Upper lobe of left lung (tissue), 6 donors: ENCODE data around the gene MAPK14. TPM values are rescaled to one million over a fixed set of nuclear protein-coding genes. Genes with fewer than 3 reads are reported as not detected.
"Not testable (repeated sequence)": the region's sequence is repeated elsewhere in the genome, so short reads cannot be mapped to it uniquely, and the experiment has no call there.

Source experiments
- ATAC-seq, 2 donors: fragments of 200-7000 bp; cut with Tn5 transposase; one replicate each; pipeline ENCODE4 v1.9.1; 2022; ENCODE audit warnings: mild to moderate bottlenecking in 2 of 2, moderate library complexity in 2 of 2; ENCODE audit not compliant: low FRiP score in 2 of 2
- DNase-seq, 2 donors: peaks; one replicate each; pipeline ENCODE4 v3.0.0-alpha.2; 2019 to 2020
- H3K27ac ChIP-seq, 4 donors: fragments of 200-600 bp; sonication (generic); one replicate each; pipeline ENCODE4 v1.5.1; 2016 to 2019
- H3K27me3 ChIP-seq, 4 donors: fragments of 200-600 bp; sonication (generic); one replicate each; pipeline ENCODE4 v1.5.1; 2017 to 2019
- H3K36me3 ChIP-seq, 4 donors: fragments of 200-600 bp; sonication (generic); one replicate each; pipeline ENCODE4 v1.5.1; 2016 to 2019
- H3K4me1 ChIP-seq, 4 donors: fragments of 200-600 bp; sonication (generic); one replicate each; pipeline ENCODE4 v1.5.1; 2018 to 2019
- H3K4me3 ChIP-seq, 4 donors: fragments of 200-600 bp; sonication (generic); one replicate each; pipeline ENCODE4 v1.5.1; 2017 to 2019; ENCODE audit warnings: mild to moderate bottlenecking in 2 of 4, moderate library complexity in 1 of 4
- H3K9me3 ChIP-seq, 4 donors: fragments of 200-600 bp; sonication (generic); one replicate each; pipeline ENCODE4 v1.5.1; 2018 to 2019
- EP300 ChIP-seq, 4 donors: sonication (generic); formaldehyde crosslinking; IDR thresholded peaks; one replicate each; pipeline ENCODE4 v1.5.1; 2017; ENCODE audit warnings: antibody characterized with exemption in 4 of 4, control low read depth in 2 of 4
- POLR2A ChIP-seq, 4 donors: fragments of 450-650 bp; IDR thresholded peaks; one replicate each; pipeline ENCODE4 v1.5.1; 2016 to 2017; ENCODE audit warnings: antibody characterized with exemption in 4 of 4, mild to moderate bottlenecking in 2 of 4
- POLR2AphosphoS5 ChIP-seq, 2 donors: sonication (generic); formaldehyde crosslinking; IDR thresholded peaks; one replicate each; pipeline ENCODE4 v1.5.1; 2017; ENCODE audit warnings: antibody characterized with exemption in 2 of 2
- WGBS, 2 donors: methylation state at CpG; one replicate each; pipeline ENCODE4 v1.1.5; 2017 to 2018; 5-methylcytosine and 5-hydroxymethylcytosine counted together
- total RNA-seq, 6 donors: library from RNA; depleted of rRNA in 4 of 6; stranded (reverse); fragments of >200 nt in 4 of 6; gene quantifications; one replicate each; pipeline versions ENCODE4 v1.1.0 to v1.2.1, GENCODE V29; 2016 to 2021
- TF ChIP-seq, protein P1 (sequence below), 6 experiments: fragments of 450-650 bp in 4 of 6; fragments of 200-600 bp in 2 of 6; sonication (generic) in 2 of 6; IDR thresholded peaks; one replicate each; pipeline ENCODE4 v1.5.1; 2016 to 2019; ENCODE audit warnings: antibody characterized with exemption in 6 of 6
- donor health status: DM: no; HTN: no; CAD: no; lungs with moderate emphysema.
- donor health status: DM: no; HTN: yes; CAD: no; lungs with severe emphysema.

Gene MAPK14
- total RNA-seq, 6 donors from 2014 or later = 39.8 to 96.3 (median 70.8) TPM

DNA sequence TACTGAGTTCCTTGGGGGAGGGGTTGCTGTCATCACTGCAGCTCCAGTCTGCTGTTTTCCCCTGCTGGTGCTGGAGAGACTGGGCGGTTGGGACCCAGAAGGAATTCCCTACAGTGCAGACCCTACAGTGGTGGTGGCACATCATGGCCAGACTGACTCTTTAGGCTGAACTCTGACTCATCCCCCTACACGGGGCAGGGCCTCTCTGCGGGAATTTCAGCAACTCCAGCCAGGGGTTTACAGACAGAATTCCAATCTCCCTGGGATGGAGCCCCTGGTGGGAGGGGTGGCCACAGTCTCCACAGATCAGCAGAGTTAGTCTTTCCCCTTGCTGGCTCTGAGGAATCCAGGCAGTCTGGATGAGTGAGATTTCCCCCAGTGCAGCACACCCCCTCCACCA is 55.8 kb downstream of the MAPK14 start:
- ATAC-seq = no peak
- H3K27me3 ChIP-seq = no peaks in the 10 kb centered on the region
- no peak overlapping the region for H3K27ac ChIP-seq
- no peaks in the 10 kb centered on the region for H3K4me1 ChIP-seq
- TF ChIP-seq POLR2A (IDR thresholded peaks at IDR 0.05) = no peak
- no peak for TF ChIP-seq EP300 (IDR thresholded peaks at IDR 0.05)
- TF ChIP-seq POLR2AphosphoS5 (IDR thresholded peaks at IDR 0.05) = no peak
- TF ChIP-seq, protein P1, sequence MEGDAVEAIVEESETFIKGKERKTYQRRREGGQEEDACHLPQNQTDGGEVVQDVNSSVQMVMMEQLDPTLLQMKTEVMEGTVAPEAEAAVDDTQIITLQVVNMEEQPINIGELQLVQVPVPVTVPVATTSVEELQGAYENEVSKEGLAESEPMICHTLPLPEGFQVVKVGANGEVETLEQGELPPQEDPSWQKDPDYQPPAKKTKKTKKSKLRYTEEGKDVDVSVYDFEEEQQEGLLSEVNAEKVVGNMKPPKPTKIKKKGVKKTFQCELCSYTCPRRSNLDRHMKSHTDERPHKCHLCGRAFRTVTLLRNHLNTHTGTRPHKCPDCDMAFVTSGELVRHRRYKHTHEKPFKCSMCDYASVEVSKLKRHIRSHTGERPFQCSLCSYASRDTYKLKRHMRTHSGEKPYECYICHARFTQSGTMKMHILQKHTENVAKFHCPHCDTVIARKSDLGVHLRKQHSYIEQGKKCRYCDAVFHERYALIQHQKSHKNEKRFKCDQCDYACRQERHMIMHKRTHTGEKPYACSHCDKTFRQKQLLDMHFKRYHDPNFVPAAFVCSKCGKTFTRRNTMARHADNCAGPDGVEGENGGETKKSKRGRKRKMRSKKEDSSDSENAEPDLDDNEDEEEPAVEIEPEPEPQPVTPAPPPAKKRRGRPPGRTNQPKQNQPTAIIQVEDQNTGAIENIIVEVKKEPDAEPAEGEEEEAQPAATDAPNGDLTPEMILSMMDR (IDR thresholded peaks at IDR 0.05) = no peak
- H3K36me3 ChIP-seq = peaks cover 18 to 64% (median 39%) of the 10 kb centered on the region in 4 donors
- no peak overlapping the region for H3K4me3 ChIP-seq
- DNase-seq = no peak
- no peaks in the 10 kb centered on the region for H3K9me3 ChIP-seq
- 97% methylated on average over 3 of the region's 3 CpGs; no CpG with 5 or more reads in 1 of the 2 donors for WGBS, 2 donors

DNA sequence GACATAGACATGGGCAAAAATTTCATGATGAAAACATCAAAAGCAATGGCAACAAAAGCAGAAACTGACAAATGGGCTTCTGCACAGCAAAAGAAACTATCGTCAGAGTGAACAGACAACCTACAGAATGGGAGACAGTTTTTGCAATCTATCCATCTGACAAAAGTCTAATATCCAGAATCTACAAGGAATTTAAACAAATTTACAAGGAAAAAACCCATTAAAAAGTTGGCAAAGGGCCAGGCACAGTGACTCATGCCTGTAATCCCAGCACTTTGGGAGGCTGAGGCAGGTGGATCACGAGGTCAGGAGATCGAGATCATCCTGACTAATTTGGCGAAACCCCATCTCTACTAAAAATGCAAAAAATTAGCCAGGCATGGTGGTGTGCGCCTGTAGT is 60.6 kb downstream of the MAPK14 start:
- DNase-seq, ATAC-seq, H3K9me3 ChIP-seq, H3K27ac ChIP-seq, H3K27me3 ChIP-seq, H3K4me1 ChIP-seq, H3K4me3 ChIP-seq: not testable (repeated sequence)
- peaks cover 5 to 42% (median 17%) of the 10 kb centered on the region in 4 donors for H3K36me3 ChIP-seq
- whole genome bisulfite sequencing, 2 donors = 87 to 93% methylated on average over 5 of the region's 5 CpGs

DNA sequence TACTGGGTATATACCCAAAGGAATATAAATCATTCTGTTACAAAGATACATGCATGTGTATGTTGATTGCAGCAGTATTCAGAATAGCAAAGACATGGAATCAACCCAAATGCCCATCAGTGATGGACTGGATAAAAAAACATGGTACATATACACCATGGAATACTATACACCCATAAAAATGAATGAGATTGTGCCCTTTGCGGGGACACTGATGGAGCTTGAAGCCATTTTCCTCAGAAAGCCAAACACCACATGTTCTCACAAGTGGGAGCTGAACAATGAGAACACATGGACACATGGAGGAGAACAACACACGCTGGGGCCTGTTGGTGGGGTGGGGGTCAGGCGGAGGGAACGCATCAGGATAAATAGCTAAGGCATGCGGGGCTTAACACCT is 61.4 kb downstream of the MAPK14 start:
- Histone ChIP-seq H3K27me3 (no peaks in the 10 kb centered on the region), H3K36me3 (peaks cover 0 to 33% (median 10%) of the 10 kb centered on the region in 4 donors), H3K4me1 (no peaks in the 10 kb centered on the region), H3K9me3 (no peaks in the 10 kb centered on the region), H3K4me3 (no peak overlapping the region), H3K27ac (no peak overlapping the region)
- no peak for ATAC-seq
- TF ChIP-seq, protein P1 (IDR thresholded peaks at IDR 0.05) = no peak
- WGBS, 2 donors = 93 to 95% methylated on average over 5 of the region's 5 CpGs
- no peak for DNase-seq

DNA sequence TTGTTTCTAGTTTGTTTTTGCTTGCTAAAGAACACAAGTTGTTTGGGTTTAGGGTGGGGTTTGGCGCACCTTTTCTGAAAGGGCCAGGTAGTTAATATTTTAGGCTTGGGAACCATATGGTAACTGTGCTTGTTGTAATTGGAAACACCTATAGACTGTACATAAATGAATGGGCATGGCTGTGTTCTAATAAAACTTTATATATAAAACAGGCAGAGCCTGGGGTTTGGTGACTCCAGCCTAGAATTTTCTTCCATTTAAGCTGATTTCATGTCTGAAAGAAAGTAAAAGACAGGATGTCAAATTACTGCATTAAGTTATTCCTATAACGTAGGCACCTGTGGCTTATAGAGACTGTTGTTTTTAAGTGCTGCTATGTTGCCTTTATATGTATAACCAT is 66.6 kb downstream of the MAPK14 start:
- DNase-seq = no peak
- no peak overlapping the region for H3K4me3 ChIP-seq
- H3K36me3 ChIP-seq = peaks cover 0 to 51% (median 12%) of the 10 kb centered on the region in 4 donors
- 88 to 95% methylated on average over 2 of the region's 2 CpGs for WGBS, 2 donors
- H3K27ac ChIP-seq = peak overlapping the region in 1 of 4 donors; percentile 20
- no peak for TF ChIP-seq POLR2AphosphoS5 (IDR thresholded peaks at IDR 0.05)
- TF ChIP-seq POLR2A (IDR thresholded peaks at IDR 0.05) = no peak
- TF ChIP-seq, protein P1 (IDR thresholded peaks at IDR 0.05) = no peak
- TF ChIP-seq EP300 (IDR thresholded peaks at IDR 0.05) = no peak
- ATAC-seq = no peak
- no peaks in the 10 kb centered on the region for H3K9me3 ChIP-seq
- H3K27me3 ChIP-seq = no peaks in the 10 kb centered on the region
- peaks cover 0 to 10% (median 9%) of the 10 kb centered on the region in 4 donors for H3K4me1 ChIP-seq

DNA sequence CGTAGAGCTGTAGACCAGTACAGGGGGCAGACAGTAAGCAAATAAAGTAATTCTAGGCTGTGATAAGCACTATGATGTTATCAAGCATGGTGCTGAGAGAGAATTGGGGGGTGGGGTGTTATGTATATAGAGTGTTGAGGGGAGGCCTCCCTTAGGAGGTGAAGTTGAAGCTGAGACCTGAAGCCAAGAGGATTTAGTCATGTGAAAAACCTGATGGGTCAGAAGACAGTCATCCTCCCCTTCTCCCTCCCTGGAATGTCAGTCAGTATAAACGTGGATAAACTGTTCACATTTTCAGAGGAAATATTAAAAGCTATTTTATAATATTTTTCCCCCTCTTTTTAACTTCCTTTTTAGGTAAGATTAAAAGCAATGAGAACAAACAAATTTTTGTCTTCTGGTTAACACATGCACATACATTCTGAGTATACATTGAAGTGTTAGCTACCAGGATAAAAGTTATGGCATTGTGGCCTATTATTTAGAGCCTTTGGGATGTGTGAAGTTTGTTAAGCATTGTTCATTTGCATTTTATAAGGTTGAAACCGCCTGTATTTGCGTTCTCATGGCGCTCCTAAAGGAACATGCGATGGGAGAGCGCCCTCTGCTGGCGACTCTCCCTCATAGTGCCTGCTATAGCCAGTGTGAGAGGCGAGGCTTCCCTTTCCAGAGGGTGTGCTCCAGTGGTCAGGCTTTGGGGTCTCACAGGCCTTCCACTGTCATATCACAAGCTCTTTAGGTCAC is 67.3 kb downstream of the MAPK14 start:
- peak overlapping the region in 2 of 4 donors; percentile 43 to 49 for H3K27ac ChIP-seq

More for the DNA sequence above, 67.3 kb downstream of the MAPK14 start:
- peak in 1 of 2 donors; percentile 86 for DNase-seq
- Histone ChIP-seq H3K4me1 (peaks cover 2 to 10% (median 9%) of the 10 kb centered on the region in 4 donors), H3K4me3 (no peak overlapping the region), H3K27me3 (no peaks in the 10 kb centered on the region), H3K36me3 (peaks cover 0 to 55% (median 12%) of the 10 kb centered on the region in 4 donors), H3K9me3 (no peaks in the 10 kb centered on the region)
- WGBS, 2 donors = 11 to 12% methylated on average over 9 of the region's 9 CpGs
- TF ChIP-seq, protein P1 (IDR thresholded peaks at IDR 0.05) = peak; percentile 85 to 93 (median 90)
- TF ChIP-seq EP300 (IDR thresholded peaks at IDR 0.05) (no peak), POLR2AphosphoS5 (IDR thresholded peaks at IDR 0.05) (peak in 1 of 2 donors; percentile 39)
- ATAC-seq = peak; percentile 92 to 96
